Naive thymus-derived CD8-positive, alpha-beta T cell (primary cell): ENCODE measurements around the gene ZMIZ2. TPM values are rescaled to one million over a fixed set of nuclear protein-coding genes. Genes with fewer than 3 reads are reported as not detected.

ENCODE experiments used
- polyA plus RNA-seq, 3 donors: library from polyadenylated mRNA; unstranded; fragments of 300-500 nt; fragmentation: Illumina TruSeq; gene quantifications; one replicate each; pipeline ENCODE4 v1.2.3, GENCODE V29; 2021
- total RNA-seq, 8 experiments: library from RNA in 2 of 8; stranded (reverse) in 2 of 8; gene quantifications; one replicate each; pipeline ENCODE4 v1.2.3 and lab custom pipeline; 2021 to 2026

ZMIZ2 gene
- total and polyA plus RNA-seq, 5 experiments from 2014 or later, result 2.6 to 149 (median 8.1) TPM

Other genes starting within 250 kb of the ZMIZ2 start
- under 1 TPM; 0.13 to 0.16 TPM for gene NPC1L1, start 207.5 kb upstream of the ZMIZ2 start, total RNA-seq
- not detected for gene NPC1L1, start 207.5 kb upstream of the ZMIZ2 start, polyA plus RNA-seq
- 100 to 1,000 TPM; 123 to 129 TPM for gene DDX56, start 174.9 kb upstream of the ZMIZ2 start, total RNA-seq
- gene DDX56, start 174.9 kb upstream of the ZMIZ2 start, polyA plus RNA-seq, result 10 to 100 TPM; 25.3 to 48.2 (median 41.1) TPM
- gene TMED4, start 166.6 kb upstream of the ZMIZ2 start, total RNA-seq, result 100 to 1,000 TPM; 109 to 110 TPM
- 10 to 100 TPM; 61.4 to 80.4 (median 71.8) TPM for gene TMED4, start 166.6 kb upstream of the ZMIZ2 start, polyA plus RNA-seq
- gene OGDH, start 142.2 kb upstream of the ZMIZ2 start, total RNA-seq, result 10 to 100 TPM; 66.0 to 67.5 TPM
- gene OGDH, start 142.2 kb upstream of the ZMIZ2 start, polyA plus RNA-seq, result 10 to 100 TPM; 23.9 to 30.6 (median 25.6) TPM
- 100 to 1,000 TPM; 673 to 688 TPM for gene PPIA, start 47.8 kb downstream of the ZMIZ2 start, total RNA-seq
- 1,000 to 10,000 TPM; 3,578 to 3,931 (median 3,619) TPM for gene PPIA, start 47.8 kb downstream of the ZMIZ2 start, polyA plus RNA-seq
- gene H2AZ2, start 99.2 kb downstream of the ZMIZ2 start, total RNA-seq, result 100 to 1,000 TPM; 156 to 164 TPM
- gene H2AZ2, start 99.2 kb downstream of the ZMIZ2 start, polyA plus RNA-seq, result 100 to 1,000 TPM; 236 to 254 (median 247) TPM
- gene PURB, start 136.7 kb downstream of the ZMIZ2 start, total RNA-seq, result 10 to 100 TPM; 28.1 TPM
- 1 to 10 TPM; 2.0 to 3.2 (median 2.6) TPM for gene PURB, start 136.7 kb downstream of the ZMIZ2 start, polyA plus RNA-seq
- gene MYO1G, start 230.2 kb downstream of the ZMIZ2 start, total RNA-seq, result 10 to 100 TPM; 44.4 to 44.5 TPM
- 100 to 1,000 TPM in 1 of 3 donors, 10 to 100 TPM in 2; 60.0 to 106 (median 73.8) TPM for gene MYO1G, start 230.2 kb downstream of the ZMIZ2 start, polyA plus RNA-seq